Glutamatergic neuron (in vitro differentiated cells): ENCODE results near the gene GIPC3. TPM values are rescaled to one million over a fixed set of nuclear protein-coding genes. Genes with fewer than 3 reads are reported as not detected.

Source experiments
- DNase-seq: peaks from one replicate; pipeline ENCODE4 v3.0.0; 2022
- H3K27ac Mint-ChIP-seq: one replicate; pipeline ENCODE4 v1.8.0; 2020; ENCODE audit warnings: mild to moderate bottlenecking, mixed read lengths, inconsistent platforms; ENCODE audit not compliant: unreplicated experiment
- H3K27me3 Mint-ChIP-seq: one replicate; pipeline ENCODE4 v1.8.0; 2020; ENCODE audit warnings: mild to moderate bottlenecking, moderate library complexity, mixed read lengths, inconsistent platforms; ENCODE audit not compliant: unreplicated experiment
- H3K36me3 Mint-ChIP-seq: one replicate; pipeline ENCODE4 v1.8.0; 2020; ENCODE audit warnings: mild to moderate bottlenecking, mixed read lengths, inconsistent platforms; ENCODE audit not compliant: unreplicated experiment
- H3K4me1 Mint-ChIP-seq: one replicate; pipeline ENCODE4 v1.8.0; 2020; ENCODE audit warnings: mild to moderate bottlenecking, low read depth, mixed read lengths, inconsistent platforms; ENCODE audit not compliant: unreplicated experiment
- H3K4me3 Mint-ChIP-seq: one replicate; pipeline ENCODE4 v1.8.0; 2020; ENCODE audit warnings: mild to moderate bottlenecking, mixed read lengths, inconsistent platforms; ENCODE audit not compliant: unreplicated experiment
- H3K9me3 Mint-ChIP-seq: one replicate; pipeline ENCODE4 v1.8.0; 2020; ENCODE audit warnings: mild to moderate bottlenecking, moderate library complexity, mixed read lengths, inconsistent platforms; ENCODE audit not compliant: unreplicated experiment
- total RNA-seq: library from RNA; stranded (reverse); fragmentation: NEBNext Ultra II Directional; extraction: Animal tissue kit (Norgen Biotek cat#: 25700); gene quantifications from one replicate; pipeline ENCODE4 v1.2.1, GENCODE V29; 2021; ENCODE audit not compliant: unreplicated experiment
- TF ChIP-seq, protein P1 (sequence below): fragments of 200-600 bp; sonication (generic); IDR thresholded peaks from one replicate; pipeline ENCODE4 v1.5.0; 2021; ENCODE audit not compliant: partially characterized antibody, unreplicated experiment

The GIPC3 gene
- total RNA-seq, 1 donor from 2014 or later, result 0.20 TPM

- Mint-ChIP-seq H3K4me3 (no peak overlapping the region), H3K4me1 (peaks cover 2% of the 10 kb centered on the region), H3K9me3 (no peaks in the 10 kb centered on the region), H3K27me3 (peaks cover 8% of the 10 kb centered on the region), H3K36me3 (no peaks in the 10 kb centered on the region), H3K27ac (no peak overlapping the region)
- TF ChIP-seq, protein P1, sequence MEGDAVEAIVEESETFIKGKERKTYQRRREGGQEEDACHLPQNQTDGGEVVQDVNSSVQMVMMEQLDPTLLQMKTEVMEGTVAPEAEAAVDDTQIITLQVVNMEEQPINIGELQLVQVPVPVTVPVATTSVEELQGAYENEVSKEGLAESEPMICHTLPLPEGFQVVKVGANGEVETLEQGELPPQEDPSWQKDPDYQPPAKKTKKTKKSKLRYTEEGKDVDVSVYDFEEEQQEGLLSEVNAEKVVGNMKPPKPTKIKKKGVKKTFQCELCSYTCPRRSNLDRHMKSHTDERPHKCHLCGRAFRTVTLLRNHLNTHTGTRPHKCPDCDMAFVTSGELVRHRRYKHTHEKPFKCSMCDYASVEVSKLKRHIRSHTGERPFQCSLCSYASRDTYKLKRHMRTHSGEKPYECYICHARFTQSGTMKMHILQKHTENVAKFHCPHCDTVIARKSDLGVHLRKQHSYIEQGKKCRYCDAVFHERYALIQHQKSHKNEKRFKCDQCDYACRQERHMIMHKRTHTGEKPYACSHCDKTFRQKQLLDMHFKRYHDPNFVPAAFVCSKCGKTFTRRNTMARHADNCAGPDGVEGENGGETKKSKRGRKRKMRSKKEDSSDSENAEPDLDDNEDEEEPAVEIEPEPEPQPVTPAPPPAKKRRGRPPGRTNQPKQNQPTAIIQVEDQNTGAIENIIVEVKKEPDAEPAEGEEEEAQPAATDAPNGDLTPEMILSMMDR, result no peak
- DNase-seq, result no peak
Observed at GRCh38 chr19:3610745-3611717, 25.8 kb downstream of the GIPC3 start.

DNA sequence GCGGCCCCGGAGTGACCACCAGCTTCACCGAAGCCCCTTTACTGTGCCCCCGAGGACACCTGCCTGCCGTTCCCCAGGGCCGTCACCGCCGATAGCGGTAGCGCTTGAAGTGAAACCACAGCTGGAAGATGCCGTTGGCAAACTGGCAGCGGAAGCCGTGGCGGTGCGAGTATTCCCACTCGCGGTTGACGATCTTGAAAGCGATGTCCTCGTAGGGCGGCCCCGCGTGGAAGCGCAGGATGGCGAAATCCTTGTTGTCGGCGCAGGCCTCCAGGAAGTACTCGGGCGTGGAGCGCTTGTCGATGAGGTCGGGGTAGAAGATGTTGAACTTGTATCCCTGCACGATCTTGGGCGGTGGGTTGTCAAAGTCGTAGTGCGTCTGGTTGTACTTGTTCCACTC lies 26.6 kb downstream of the GIPC3 start:
- Mint-ChIP-seq H3K4me1 (peaks cover 2% of the 10 kb centered on the region), H3K27me3 (peaks cover 10% of the 10 kb centered on the region), H3K4me3 (no peak overlapping the region), H3K36me3 (no peaks in the 10 kb centered on the region), H3K9me3 (no peaks in the 10 kb centered on the region), H3K27ac (no peak overlapping the region)
- no peak for DNase-seq
- TF ChIP-seq, protein P1, result no peak

DNA sequence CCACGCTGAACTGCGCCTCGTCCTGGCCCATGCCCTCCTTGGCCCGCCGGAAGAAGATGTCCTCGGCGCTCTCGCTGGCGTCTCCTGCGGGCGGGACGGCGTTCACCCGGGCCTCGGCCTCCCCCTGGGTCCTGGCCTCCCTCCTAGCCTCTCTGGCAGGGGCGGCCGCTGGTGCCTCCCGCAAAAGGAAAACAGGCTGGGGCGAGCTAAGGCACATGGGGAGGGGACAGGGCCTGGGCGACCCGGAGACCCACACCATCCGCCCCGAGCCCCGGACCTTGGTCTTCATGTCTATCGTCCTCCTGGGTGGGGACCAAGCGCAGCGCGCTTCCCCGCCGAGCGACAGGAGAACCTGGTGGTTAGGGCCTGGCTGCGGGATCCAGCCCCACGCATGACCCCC lies 27.1 kb downstream of the GIPC3 start:
- peaks cover 2% of the 10 kb centered on the region for H3K4me1 Mint-ChIP-seq
- TF ChIP-seq, protein P1, result no peak
- H3K9me3 Mint-ChIP-seq, result no peaks in the 10 kb centered on the region
- H3K36me3 Mint-ChIP-seq, result no peaks in the 10 kb centered on the region
- DNase-seq, result no peak
- H3K27ac Mint-ChIP-seq, result no peak overlapping the region
- peaks cover 10% of the 10 kb centered on the region for H3K27me3 Mint-ChIP-seq
- H3K4me3 Mint-ChIP-seq, result no peak overlapping the region

DNA sequence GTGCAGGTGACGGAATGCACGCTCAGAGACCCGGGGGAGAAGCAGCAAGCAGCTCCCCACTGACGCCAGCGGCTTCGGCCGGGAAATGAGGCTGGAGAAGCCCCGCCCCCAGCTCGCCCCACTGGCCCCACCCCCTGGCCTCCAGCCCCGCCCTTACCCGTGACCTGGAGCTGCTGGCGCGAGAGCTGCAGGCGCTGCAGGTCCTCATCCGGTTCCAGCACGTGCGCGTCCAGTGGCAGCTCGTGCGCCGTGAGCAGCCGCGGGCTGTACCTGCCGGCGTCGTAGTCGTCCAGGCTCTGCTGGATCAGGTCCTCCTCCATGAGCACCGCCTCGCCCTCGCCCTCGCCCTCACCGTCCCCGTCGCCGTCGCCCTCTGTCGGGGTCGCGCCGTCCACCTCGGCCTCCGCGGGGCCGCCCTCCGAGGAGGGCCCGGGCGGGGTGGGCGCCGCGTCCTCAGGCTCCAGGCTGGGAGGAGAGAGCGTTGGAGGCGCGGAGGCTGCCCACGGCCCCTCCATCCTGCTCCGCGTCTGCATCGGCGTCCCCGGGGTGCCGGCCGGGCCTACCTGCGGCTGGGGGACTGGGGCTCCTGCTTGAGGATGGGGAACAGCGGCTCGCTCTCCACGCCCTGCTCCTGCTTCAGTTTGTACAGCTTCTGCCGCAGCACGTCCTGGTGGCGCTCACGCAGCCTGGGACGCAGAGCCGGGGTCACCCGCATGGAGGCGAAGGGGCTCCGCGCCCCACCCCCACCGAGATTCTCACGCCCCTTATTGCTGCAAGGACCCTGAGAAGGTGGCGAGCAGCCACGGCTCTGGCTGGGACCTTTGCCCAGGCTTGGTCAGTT lies 27.8 kb downstream of the GIPC3 start:
- Mint-ChIP-seq H3K36me3 (no peaks in the 10 kb centered on the region), H3K9me3 (no peaks in the 10 kb centered on the region), H3K4me3 (no peak overlapping the region), H3K4me1 (no peaks in the 10 kb centered on the region), H3K27me3 (peaks cover 6% of the 10 kb centered on the region), H3K27ac (no peak overlapping the region)
- no peak for DNase-seq
- TF ChIP-seq, protein P1, result no peak
